Measurements from ENCODE around the gene HEBP1.

DNA sequence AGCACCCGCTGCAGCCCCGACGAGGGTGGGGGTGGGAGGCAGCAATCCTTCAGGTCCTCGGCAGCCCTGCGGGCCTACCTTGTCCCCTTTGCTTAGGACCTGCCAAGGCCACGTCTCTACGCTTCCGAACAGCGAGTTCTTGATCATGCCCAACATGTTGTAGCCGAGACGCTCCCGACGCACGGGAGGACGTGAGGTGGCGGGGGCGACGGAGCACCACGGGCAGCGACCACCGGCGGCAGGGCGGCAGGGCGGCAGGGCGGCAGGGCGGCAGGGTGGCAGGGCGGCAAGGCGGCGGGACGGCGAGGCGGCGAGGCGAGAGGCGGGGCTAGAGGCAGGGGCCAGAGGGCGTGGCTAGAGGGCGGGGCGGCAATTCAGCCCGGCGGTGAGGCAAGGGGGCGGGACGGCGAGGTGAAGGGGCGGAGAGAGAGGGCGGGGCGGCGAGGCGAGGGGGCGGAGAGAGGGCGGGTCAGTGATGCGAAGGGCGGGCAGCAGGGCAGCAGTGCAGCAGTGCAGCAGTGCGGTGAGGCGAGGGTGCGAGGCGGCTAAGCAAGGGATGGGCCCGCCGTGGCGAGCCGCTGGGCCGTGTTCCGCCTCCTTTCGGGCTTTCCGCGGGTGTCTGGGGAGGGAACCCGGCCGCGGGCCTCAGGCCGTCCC is at the start of gene HEBP1:
- TF ChIP-seq, protein P1, sequence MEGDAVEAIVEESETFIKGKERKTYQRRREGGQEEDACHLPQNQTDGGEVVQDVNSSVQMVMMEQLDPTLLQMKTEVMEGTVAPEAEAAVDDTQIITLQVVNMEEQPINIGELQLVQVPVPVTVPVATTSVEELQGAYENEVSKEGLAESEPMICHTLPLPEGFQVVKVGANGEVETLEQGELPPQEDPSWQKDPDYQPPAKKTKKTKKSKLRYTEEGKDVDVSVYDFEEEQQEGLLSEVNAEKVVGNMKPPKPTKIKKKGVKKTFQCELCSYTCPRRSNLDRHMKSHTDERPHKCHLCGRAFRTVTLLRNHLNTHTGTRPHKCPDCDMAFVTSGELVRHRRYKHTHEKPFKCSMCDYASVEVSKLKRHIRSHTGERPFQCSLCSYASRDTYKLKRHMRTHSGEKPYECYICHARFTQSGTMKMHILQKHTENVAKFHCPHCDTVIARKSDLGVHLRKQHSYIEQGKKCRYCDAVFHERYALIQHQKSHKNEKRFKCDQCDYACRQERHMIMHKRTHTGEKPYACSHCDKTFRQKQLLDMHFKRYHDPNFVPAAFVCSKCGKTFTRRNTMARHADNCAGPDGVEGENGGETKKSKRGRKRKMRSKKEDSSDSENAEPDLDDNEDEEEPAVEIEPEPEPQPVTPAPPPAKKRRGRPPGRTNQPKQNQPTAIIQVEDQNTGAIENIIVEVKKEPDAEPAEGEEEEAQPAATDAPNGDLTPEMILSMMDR (IDR thresholded peaks at IDR 0.05): peak in 2 of 6 experiments; percentile 7 to 29
- peak; percentile 57 to 95 for TF ChIP-seq POLR2A (IDR thresholded peaks at IDR 0.05)

All from Peyer's patch (tissue), 4 donors.